DND-41 (cell line): Measurements from ENCODE around the gene SMTN.
"Not testable (repeated sequence)": the region's sequence is repeated elsewhere in the genome, so short reads cannot be mapped to it uniquely, and the experiment has no call there.

ENCODE experiments used
- ATAC-seq: fragments of 200-7000 bp; cut with Tn5 transposase; 3 replicates; pipeline ENCODE4 v1.9.1; 2021; ENCODE audit warnings: low read depth; ENCODE audit not compliant: insufficient read depth
- DNase-seq: peaks from one replicate; pipeline ENCODE4 v3.0.0-alpha.2; 2020
- H2AFZ ChIP-seq: 2 replicates; pipeline ENCODE4 v1.6.0; 2012; ENCODE audit warnings: low read depth, low read length
- H3K27ac ChIP-seq: 2 replicates; pipeline ENCODE4 v1.5.1; 2012; ENCODE audit warnings: low read length, inconsistent platforms
- H3K27me3 ChIP-seq: fragments of 200-600 bp; sonication (generic); 2 replicates; pipeline ENCODE4 v1.6.0; 2012; ENCODE audit warnings: low read length, mild to moderate bottlenecking, inconsistent platforms; ENCODE audit not compliant: insufficient read depth, poor library complexity
- H3K36me3 ChIP-seq: 2 replicates; pipeline ENCODE4 v1.5.1; 2012; ENCODE audit warnings: low read length, inconsistent platforms; ENCODE audit not compliant: insufficient read depth
- H3K4me1 ChIP-seq: 2 replicates; pipeline ENCODE4 v1.5.1; 2012; ENCODE audit warnings: mild to moderate bottlenecking, low read length; ENCODE audit not compliant: insufficient read depth
- H3K4me2 ChIP-seq: 2 replicates; pipeline ENCODE4 v1.6.0; 2012; ENCODE audit warnings: mild to moderate bottlenecking, moderate library complexity, low read length, inconsistent platforms; ENCODE audit not compliant: insufficient read depth
- H3K4me3 ChIP-seq, 2 experiments: fragments of 200-600 bp in 1 of 2; shearing (Covaris generic) in 1 of 2; 2 replicates each; pipeline ENCODE4 v1.5.1; 2012 to 2016; ENCODE audit warnings: inconsistent platforms in 2 of 2, low read length in 2 of 2, mild to moderate bottlenecking in 2 of 2, low read depth in 1 of 2, moderate library complexity in 1 of 2
- H3K79me2 ChIP-seq: 2 replicates; pipeline ENCODE4 v1.6.0; 2012; ENCODE audit warnings: low read length, inconsistent platforms; ENCODE audit not compliant: insufficient read depth
- H3K9ac ChIP-seq: 2 replicates; pipeline ENCODE4 v1.6.0; 2012; ENCODE audit warnings: low read depth, mild to moderate bottlenecking, inconsistent platforms, low read length, moderate library complexity
- H3K9me3 ChIP-seq: 2 replicates; pipeline ENCODE4 v1.5.1; 2012; ENCODE audit warnings: low read length, moderate library complexity, mild to moderate bottlenecking, inconsistent platforms; ENCODE audit not compliant: insufficient read depth, severe bottlenecking
- H4K20me1 ChIP-seq: 2 replicates; pipeline ENCODE4 v1.6.0; 2012; ENCODE audit warnings: low read length; ENCODE audit not compliant: insufficient read depth
- CTCF ChIP-seq: IDR thresholded peaks from 2 replicates; pipeline ENCODE4 v1.5.1; 2012; ENCODE audit warnings: borderline replicate concordance, low read length, moderate library complexity, mild to moderate bottlenecking; ENCODE audit not compliant: poor library complexity, severe bottlenecking; ENCODE audit errors: extremely low read depth
- EZH2 ChIP-seq: IDR thresholded peaks from 3 replicates; pipeline ENCODE4 v1.6.1; 2012; ENCODE audit warnings: borderline replicate concordance, low read depth, mild to moderate bottlenecking, moderate library complexity, low read length, inconsistent platforms; ENCODE audit not compliant: severe bottlenecking

The SMTN gene

GRCh38 chr22:31068970-31069369 lies 12.1 kb upstream of the SMTN start:
- H3K9me3 ChIP-seq, result no peaks in the 10 kb centered on the region
- no peak for ATAC-seq
- no peaks in the 10 kb centered on the region for H3K27me3 ChIP-seq
- H3K9ac ChIP-seq, result no peak overlapping the region
- no peak overlapping the region for H3K4me2 ChIP-seq
- H4K20me1 ChIP-seq, result no peaks in the 10 kb centered on the region
- H3K4me1 ChIP-seq, result no peaks in the 10 kb centered on the region
- no peaks in the 10 kb centered on the region for H3K36me3 ChIP-seq
- H2AFZ ChIP-seq, result no peak overlapping the region
- TF ChIP-seq CTCF (no peak), EZH2 (no peak)
- H3K27ac ChIP-seq, result no peak overlapping the region
- no peak for DNase-seq
- H3K4me3 ChIP-seq, result no peak overlapping the region
- no peaks in the 10 kb centered on the region for H3K79me2 ChIP-seq

- not testable (repeated sequence) for H3K9me3 ChIP-seq, H2AFZ ChIP-seq, H3K36me3 ChIP-seq, ATAC-seq, DNase-seq, H3K9ac ChIP-seq, H3K4me2 ChIP-seq, H3K79me2 ChIP-seq, H3K4me1 ChIP-seq, H3K27me3 ChIP-seq, H4K20me1 ChIP-seq, H3K27ac ChIP-seq, H3K4me3 ChIP-seq
These were observed 11.3 kb upstream of the SMTN start for GRCh38 chr22:31069691-31070314.

- H3K9ac ChIP-seq, ATAC-seq, H3K36me3 ChIP-seq, H3K4me3 ChIP-seq, H2AFZ ChIP-seq, H3K4me1 ChIP-seq, H3K27ac ChIP-seq, H4K20me1 ChIP-seq, DNase-seq, H3K27me3 ChIP-seq, H3K4me2 ChIP-seq, H3K79me2 ChIP-seq, H3K9me3 ChIP-seq: not testable (repeated sequence)
These were observed 8.0 kb upstream of the SMTN start for GRCh38 chr22:31073125-31073524.

- not testable (repeated sequence) for H3K79me2 ChIP-seq, H3K4me3 ChIP-seq, H3K9ac ChIP-seq, H3K27ac ChIP-seq, H3K9me3 ChIP-seq, DNase-seq, H3K36me3 ChIP-seq, H3K4me1 ChIP-seq, H4K20me1 ChIP-seq, ATAC-seq, H3K4me2 ChIP-seq, H3K27me3 ChIP-seq, H2AFZ ChIP-seq
These were observed 7.5 kb upstream of the SMTN start for GRCh38 chr22:31073545-31074145.

GRCh38 chr22:31075961-31076360 lies 5.2 kb upstream of the SMTN start:
- H3K79me2 ChIP-seq, result no peaks in the 10 kb centered on the region
- ATAC-seq (no peak), DNase-seq (no peak)
- no peak overlapping the region for H3K4me3 ChIP-seq
- no peaks in the 10 kb centered on the region for H3K27me3 ChIP-seq
- H3K9me3 ChIP-seq, result no peaks in the 10 kb centered on the region
- H3K4me2 ChIP-seq, result no peak overlapping the region
- H2AFZ ChIP-seq, result no peak overlapping the region
- H3K4me1 ChIP-seq, result peaks cover 7% of the 10 kb centered on the region
- H4K20me1 ChIP-seq, result no peaks in the 10 kb centered on the region
- TF ChIP-seq EZH2 (no peak), CTCF (no peak)
- no peak overlapping the region for H3K9ac ChIP-seq
- H3K27ac ChIP-seq, result no peak overlapping the region
- no peaks in the 10 kb centered on the region for H3K36me3 ChIP-seq
